ENCODE data around the gene AFF1. TPM values are rescaled to one million over a fixed set of nuclear protein-coding genes. Genes with fewer than 3 reads are reported as not detected.

The AFF1 gene
- total and polyA plus RNA-seq, 2 donors (not counting 1 experiment from before 2014, with no cell fraction given), result 15.5 to 21.1 TPM

DNA sequence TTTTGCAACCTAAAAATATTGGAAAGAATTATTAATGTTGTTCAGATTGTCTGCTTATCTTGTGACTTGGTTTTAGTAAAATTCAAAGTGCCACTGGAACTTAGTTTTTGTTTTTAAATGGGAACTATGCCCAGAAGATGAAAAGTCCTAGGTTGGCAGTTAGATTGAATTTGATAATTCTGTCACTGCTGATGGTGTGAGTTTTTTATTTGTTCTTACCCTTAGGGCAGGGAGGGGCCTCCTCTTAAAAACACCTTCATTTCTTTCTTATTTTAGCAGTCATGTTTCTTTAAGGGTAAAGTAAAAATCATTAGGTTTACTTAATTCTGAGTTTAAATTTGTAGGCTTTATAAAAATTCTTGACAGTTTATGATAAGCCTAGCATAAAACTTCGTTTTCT lies 80.6 kb downstream of the AFF1 start:
- TF ChIP-seq, protein P1, sequence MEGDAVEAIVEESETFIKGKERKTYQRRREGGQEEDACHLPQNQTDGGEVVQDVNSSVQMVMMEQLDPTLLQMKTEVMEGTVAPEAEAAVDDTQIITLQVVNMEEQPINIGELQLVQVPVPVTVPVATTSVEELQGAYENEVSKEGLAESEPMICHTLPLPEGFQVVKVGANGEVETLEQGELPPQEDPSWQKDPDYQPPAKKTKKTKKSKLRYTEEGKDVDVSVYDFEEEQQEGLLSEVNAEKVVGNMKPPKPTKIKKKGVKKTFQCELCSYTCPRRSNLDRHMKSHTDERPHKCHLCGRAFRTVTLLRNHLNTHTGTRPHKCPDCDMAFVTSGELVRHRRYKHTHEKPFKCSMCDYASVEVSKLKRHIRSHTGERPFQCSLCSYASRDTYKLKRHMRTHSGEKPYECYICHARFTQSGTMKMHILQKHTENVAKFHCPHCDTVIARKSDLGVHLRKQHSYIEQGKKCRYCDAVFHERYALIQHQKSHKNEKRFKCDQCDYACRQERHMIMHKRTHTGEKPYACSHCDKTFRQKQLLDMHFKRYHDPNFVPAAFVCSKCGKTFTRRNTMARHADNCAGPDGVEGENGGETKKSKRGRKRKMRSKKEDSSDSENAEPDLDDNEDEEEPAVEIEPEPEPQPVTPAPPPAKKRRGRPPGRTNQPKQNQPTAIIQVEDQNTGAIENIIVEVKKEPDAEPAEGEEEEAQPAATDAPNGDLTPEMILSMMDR (conservative IDR thresholded peaks at IDR 0.05 in 1 of 2, IDR thresholded peaks at IDR 0.05 in 1 of 2; ENCODE audit: low read depth in 1 of 2, low read length in 2 of 2), result no peak
- no peak for TF ChIP-seq EZH2 (IDR thresholded peaks at IDR 0.05; ENCODE audit: low read length, missing control alignments)
- Histone ChIP-seq H3K4me1 (ENCODE audit: control insufficient read depth, extremely low read depth, insufficient read depth, low read length) (peaks cover 4% of the 10 kb centered on the region), H3K4me3 (replicated peaks in 1 of 4; ENCODE audit: control extremely low read depth in 1 of 4, insufficient read depth in 1 of 4, low read depth in 3 of 4, low read length in 4 of 4) (no peak overlapping the region), H3K79me2 (ENCODE audit: control insufficient read depth, insufficient read depth, low read length) (peaks cover 63% of the 10 kb centered on the region), H3K4me2 (ENCODE audit: extremely low read depth, insufficient read depth, low read length) (no peak overlapping the region), H4K20me1 (ENCODE audit: control insufficient read depth, extremely low read depth, insufficient read depth, low read length) (no peaks in the 10 kb centered on the region), H3K36me3 (ENCODE audit: control insufficient read depth, insufficient read depth, low read length) (no peaks in the 10 kb centered on the region), H3K27ac (ENCODE audit: insufficient read depth, low read length) (no peak overlapping the region), H3K9me3 (ENCODE audit: control insufficient read depth, insufficient read depth, low read depth, low read length) (no peaks in the 10 kb centered on the region), H3K9ac (ENCODE audit: insufficient read depth, low read length) (no peak overlapping the region), H3K27me3 (ENCODE audit: control insufficient read depth, insufficient read depth, low read length) (no peaks in the 10 kb centered on the region), H2AFZ (ENCODE audit: low read length) (no peak overlapping the region)
- no peak for DNase-seq (ENCODE audit: low read depth in 2 of 2)

DNA sequence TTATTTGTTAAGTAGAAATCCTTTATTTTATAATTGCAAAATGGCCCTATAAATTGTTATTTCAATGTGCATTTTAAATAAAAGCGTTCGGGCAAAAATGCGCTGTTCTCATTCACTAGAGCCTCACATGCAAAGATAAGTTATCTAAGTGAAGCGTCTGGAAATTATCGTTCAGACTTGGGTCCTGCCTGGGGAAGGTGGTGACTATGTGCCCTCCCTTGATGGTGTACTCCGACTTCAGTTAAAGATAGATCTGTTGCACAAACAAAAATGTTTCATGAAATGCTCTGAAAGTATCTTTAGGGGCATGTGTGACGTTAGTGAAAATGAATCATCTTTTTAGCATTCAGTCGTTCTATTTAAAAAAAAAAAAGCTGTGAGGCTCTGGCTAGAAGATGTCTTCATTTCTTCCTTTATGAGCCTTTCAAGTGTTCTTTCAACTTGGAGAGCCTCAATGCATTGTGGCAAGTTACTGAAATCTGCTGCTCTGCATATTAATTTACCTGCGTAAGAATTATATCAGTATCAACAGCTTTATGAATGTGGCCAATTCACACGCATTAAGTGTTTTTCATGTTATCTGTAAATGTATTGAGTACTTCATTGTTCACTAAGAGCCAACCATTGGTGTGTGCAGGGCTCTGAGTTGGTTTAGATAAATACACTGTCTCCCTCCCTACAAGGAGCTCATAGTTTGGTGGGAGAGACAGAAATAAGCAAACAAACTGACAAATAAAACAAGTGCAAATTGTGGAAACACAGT lies 83.0 kb downstream of the AFF1 start:
- no peak overlapping the region for H2AFZ ChIP-seq (ENCODE audit: low read length)
- no peaks in the 10 kb centered on the region for H4K20me1 ChIP-seq (ENCODE audit: control insufficient read depth, extremely low read depth, insufficient read depth, low read length)
- H3K4me1 ChIP-seq (ENCODE audit: control insufficient read depth, extremely low read depth, insufficient read depth, low read length), result peaks cover 4% of the 10 kb centered on the region
- H3K27me3 ChIP-seq (ENCODE audit: control insufficient read depth, insufficient read depth, low read length), result no peaks in the 10 kb centered on the region
- H3K9me3 ChIP-seq (ENCODE audit: control insufficient read depth, insufficient read depth, low read depth, low read length), result no peaks in the 10 kb centered on the region
- peak; percentile 79 to 84 for DNase-seq (ENCODE audit: low read depth in 2 of 2)
- no peaks in the 10 kb centered on the region for H3K36me3 ChIP-seq (ENCODE audit: control insufficient read depth, insufficient read depth, low read length)
- H3K79me2 ChIP-seq (ENCODE audit: control insufficient read depth, insufficient read depth, low read length), result peaks cover 61% of the 10 kb centered on the region
- no peak overlapping the region for H3K9ac ChIP-seq (ENCODE audit: insufficient read depth, low read length)
- H3K4me2 ChIP-seq (ENCODE audit: extremely low read depth, insufficient read depth, low read length), result no peak overlapping the region
- TF ChIP-seq, protein P1 (conservative IDR thresholded peaks at IDR 0.05 in 1 of 2, IDR thresholded peaks at IDR 0.05 in 1 of 2; ENCODE audit: low read depth in 1 of 2, low read length in 2 of 2), result no peak
- no peak for TF ChIP-seq EZH2 (IDR thresholded peaks at IDR 0.05; ENCODE audit: low read length, missing control alignments)
- H3K4me3 ChIP-seq (replicated peaks in 1 of 4; ENCODE audit: control extremely low read depth in 1 of 4, insufficient read depth in 1 of 4, low read depth in 3 of 4, low read length in 4 of 4), result no peak overlapping the region
- H3K27ac ChIP-seq (ENCODE audit: insufficient read depth, low read length), result no peak overlapping the region

DNA sequence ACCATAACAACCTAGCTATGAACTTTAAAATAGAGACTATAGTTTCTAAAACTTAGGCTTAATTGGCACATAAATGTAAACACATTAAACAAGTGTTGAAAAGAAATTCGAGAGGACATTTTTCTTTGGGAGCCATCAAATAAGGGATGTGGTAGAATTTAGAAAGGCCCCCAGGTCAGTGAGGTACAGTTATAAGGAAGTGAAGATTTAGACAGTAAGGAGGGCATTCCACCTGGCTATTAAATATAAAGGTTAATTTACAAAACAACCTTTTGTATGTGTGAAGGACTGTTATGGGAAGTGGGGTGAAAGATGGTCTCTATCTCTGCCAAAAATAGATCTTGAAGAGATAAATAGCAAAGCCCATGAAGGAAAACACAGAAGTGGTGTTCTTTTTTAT lies 83.9 kb downstream of the AFF1 start:
- no peaks in the 10 kb centered on the region for H3K36me3 ChIP-seq (ENCODE audit: control insufficient read depth, insufficient read depth, low read length)
- DNase-seq (ENCODE audit: low read depth in 2 of 2), result no peak
- H3K27me3 ChIP-seq (ENCODE audit: control insufficient read depth, insufficient read depth, low read length), result no peaks in the 10 kb centered on the region
- H3K9me3 ChIP-seq (ENCODE audit: control insufficient read depth, insufficient read depth, low read depth, low read length), result no peaks in the 10 kb centered on the region
- no peaks in the 10 kb centered on the region for H4K20me1 ChIP-seq (ENCODE audit: control insufficient read depth, extremely low read depth, insufficient read depth, low read length)
- H3K4me3 ChIP-seq (replicated peaks in 1 of 4; ENCODE audit: control extremely low read depth in 1 of 4, insufficient read depth in 1 of 4, low read depth in 3 of 4, low read length in 4 of 4), result no peak overlapping the region
- TF ChIP-seq EZH2 (IDR thresholded peaks at IDR 0.05; ENCODE audit: low read length, missing control alignments), result no peak
- TF ChIP-seq, protein P1 (conservative IDR thresholded peaks at IDR 0.05 in 1 of 2, IDR thresholded peaks at IDR 0.05 in 1 of 2; ENCODE audit: low read depth in 1 of 2, low read length in 2 of 2), result no peak
- H3K4me1 ChIP-seq (ENCODE audit: control insufficient read depth, extremely low read depth, insufficient read depth, low read length), result peaks cover 4% of the 10 kb centered on the region
- no peak overlapping the region for H3K9ac ChIP-seq (ENCODE audit: insufficient read depth, low read length)
- no peak overlapping the region for H3K4me2 ChIP-seq (ENCODE audit: extremely low read depth, insufficient read depth, low read length)
- H2AFZ ChIP-seq (ENCODE audit: low read length), result no peak overlapping the region
- H3K79me2 ChIP-seq (ENCODE audit: control insufficient read depth, insufficient read depth, low read length), result peaks cover 54% of the 10 kb centered on the region
- no peak overlapping the region for H3K27ac ChIP-seq (ENCODE audit: insufficient read depth, low read length)
